GM12873 (cell line): ENCODE data around the gene DNMBP.

ENCODE experiments used
- CTCF ChIP-seq: IDR thresholded peaks from 2 replicates; pipeline ENCODE4 v1.5.1; 2012; ENCODE audit warnings: low read depth, mild to moderate bottlenecking, moderate library complexity, low read length, control low read depth; ENCODE audit not compliant: insufficient read depth; ENCODE audit errors: missing control alignments

DNMBP gene

DNA sequence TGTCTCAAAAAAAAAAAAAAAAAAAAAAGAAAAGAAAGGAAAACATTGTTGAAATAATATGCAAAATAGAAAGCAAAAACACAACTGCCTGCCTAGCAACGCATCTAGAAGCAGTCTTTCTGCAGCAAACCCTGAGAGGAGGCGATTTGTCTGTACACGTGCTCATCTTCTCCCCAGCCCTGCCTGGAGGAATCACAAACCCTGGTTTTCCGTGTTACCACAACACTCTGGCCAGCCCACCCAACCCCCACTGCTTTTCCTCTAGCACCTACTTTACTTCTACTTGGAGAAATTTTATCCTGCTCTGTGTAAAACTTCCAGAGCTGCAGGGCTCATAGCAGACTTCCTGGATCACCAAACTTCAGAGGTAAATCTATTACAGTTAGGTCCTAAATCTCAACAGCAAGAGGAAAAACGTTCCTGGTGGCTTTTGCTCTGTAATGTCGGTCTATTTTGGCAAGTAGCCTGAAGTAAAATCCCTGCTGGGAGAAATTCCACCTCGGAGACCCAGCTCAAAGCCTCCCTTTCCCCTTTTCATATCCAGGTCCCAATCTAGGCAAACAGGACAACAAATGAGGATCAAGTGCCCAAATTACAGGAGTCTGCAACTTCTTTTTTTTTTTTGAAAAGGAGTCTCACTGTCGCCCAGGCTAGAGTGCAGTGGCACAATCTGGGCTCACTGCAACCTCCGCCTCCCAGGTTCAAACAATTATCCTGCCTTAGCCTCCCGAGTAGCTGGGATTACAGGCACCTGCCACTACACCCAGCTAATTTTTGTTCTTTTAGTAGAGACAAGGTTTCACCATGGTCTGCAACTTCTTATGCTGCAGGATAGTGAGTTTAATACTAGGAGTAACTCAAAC lies 91.6 kb downstream of the DNMBP start:
- no peak for TF ChIP-seq CTCF

- no peak for TF ChIP-seq CTCF
Measured at GRCh38 chr10:99916776-99917175, 93.0 kb downstream of the DNMBP start.

GRCh38 chr10:99915414-99915813 lies 94.3 kb downstream of the DNMBP start:
- no peak for TF ChIP-seq CTCF

DNA sequence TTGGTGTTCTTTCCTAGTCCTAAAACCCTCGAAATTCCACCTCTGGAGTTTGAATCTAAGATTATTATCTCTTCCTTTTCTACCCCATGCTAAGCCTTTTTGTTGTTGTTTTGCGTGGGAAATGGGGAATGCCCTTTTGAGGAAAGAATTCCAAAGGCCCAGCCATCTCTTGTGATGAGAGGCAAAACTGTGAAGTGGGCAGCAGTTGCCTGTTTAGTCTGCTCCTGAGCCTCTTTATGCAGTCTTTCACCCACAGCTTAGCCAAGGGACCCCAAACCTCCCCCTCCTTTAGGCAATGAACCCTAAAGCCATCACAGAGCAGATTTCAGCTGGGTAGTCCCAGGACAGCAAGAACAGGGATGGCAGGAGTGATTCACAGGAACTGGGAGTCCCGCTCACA lies 95.5 kb downstream of the DNMBP start:
- TF ChIP-seq CTCF, result no peak

GRCh38 chr10:99913831-99914235 lies 95.9 kb downstream of the DNMBP start:
- no peak for TF ChIP-seq CTCF

GRCh38 chr10:99912041-99912440 lies 97.7 kb downstream of the DNMBP start:
- TF ChIP-seq CTCF, result no peak

DNA sequence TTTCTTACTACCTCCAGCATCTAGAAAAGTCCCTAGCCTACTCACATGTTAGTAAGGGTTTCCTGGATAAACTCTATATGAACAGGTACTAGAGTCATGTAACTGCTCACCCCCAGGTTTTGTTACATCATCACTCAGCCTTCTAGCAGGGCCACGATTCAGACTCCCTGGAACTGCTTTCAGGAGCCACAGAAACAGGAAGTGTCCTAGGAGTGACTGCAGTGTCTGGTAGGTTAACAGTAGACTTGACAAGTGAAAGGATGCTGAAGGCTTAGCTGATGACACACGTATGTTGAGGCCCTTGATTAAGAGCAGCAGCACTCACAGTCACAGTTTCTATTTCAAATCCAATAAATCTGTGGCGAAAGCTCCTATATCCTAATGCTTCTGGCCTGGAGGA lies 101.2 kb downstream of the DNMBP start:
- TF ChIP-seq CTCF, result no peak
